ENCODE data around the gene CDK11A.
"Not testable (repeated sequence)": the region's sequence is repeated elsewhere in the genome, so short reads cannot be mapped to it uniquely, and the experiment has no call there.

Gene CDK11A

DNA sequence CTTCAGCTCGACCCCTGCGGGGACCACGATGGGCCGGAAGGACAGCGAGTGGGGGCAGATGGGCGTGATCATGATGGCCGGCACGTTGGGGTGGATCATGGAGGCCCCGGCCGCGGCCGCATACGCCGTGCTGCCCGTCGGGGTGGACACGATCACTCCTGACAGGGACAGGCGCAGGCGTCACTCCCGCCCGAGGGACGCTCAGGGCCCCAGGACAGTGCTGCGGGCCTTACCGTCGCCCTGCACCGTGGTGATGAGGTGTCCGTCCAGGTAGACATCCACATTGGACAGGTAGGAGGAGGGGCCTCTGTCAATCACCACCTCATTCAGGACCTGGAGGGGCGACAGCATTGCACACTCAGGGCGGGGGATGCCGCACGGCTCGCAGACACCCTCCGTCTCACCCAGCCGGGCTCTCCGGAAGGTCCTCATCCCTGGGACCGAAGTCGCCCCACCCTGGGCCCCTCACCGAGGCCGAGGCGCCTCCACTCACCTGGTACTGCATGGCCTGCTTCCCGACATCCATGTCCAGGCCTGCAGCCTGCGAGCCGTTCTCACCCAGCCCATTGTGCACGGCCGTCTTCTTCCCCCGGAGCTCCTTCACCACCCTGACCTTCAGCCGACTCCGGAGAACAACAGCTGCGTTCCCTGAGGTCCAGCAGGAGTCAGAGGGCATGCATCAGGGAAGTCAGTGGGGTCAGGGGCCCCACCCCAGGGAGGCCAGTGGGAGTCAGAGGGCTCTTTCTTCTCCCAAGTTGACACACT, 30.1 kb upstream of the CDK11A start:
- DNase-seq = no peak

DNA sequence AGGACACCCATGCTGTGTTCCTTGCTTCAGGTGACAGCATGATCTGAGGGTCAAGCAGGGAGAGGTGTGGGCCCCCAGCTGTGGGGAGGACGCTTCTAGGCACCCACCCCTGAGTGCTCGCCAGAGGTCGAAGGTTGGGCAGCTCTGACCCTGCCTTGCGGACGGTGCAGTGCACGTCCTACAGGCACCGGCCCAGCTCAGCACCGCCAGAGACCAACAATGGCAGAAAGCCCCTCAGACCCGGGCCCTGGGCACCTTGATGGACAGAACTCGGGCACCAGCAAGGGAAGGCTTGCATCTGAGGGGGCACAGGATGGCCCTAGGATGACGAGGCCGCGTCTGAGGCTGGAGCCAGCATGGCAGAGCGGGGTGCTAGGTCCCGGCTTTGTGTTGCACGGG, 29.4 kb upstream of the CDK11A start:
- no peak for DNase-seq

DNA sequence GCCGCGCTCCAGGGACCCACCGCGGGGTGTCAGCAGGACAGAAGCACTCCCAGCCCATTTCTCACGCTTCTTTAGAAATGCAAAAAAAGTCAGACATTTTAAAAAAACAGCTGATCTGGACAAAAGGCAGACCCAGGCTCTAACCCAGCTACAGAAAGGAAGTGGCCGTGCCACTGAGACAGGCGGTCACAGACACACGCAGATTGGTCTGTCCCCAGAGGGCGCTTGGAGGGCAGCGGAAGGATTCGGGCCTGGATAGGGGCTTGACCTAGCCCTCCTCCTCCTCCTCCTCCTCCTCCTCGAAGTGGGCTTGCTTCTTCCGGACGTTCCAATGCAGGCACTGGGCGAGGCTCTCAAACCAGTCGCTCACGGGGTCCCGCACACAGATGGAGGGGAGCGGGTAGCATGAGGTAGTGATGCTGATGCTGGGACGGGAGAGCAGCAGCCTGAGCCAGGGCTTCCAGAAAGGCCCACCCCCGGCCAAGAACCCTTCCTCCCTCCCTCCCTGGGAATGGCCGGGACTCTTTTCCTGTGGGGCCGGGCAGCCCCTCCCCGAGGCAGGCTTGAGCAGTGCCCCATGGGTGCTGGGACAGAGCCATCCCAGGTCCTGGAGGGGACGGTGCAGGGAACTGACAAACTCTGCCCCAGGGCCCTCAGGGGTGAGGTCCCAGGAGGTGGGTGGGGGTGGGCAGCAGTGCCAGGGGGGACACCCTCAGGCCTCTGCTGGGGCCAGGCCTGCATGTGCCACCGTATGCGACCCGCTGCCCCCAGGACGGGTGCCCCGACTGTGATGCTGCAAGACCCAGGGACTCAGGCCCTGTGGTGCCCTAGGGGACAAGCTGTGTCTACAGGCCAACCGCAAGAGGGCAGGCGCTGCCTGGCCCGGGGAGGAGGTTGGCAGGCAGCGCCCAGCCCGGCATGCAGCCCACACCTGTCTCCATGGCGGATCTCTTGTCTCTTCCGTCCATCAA, 28.8 kb upstream of the CDK11A start:
- no peak for DNase-seq

DNA sequence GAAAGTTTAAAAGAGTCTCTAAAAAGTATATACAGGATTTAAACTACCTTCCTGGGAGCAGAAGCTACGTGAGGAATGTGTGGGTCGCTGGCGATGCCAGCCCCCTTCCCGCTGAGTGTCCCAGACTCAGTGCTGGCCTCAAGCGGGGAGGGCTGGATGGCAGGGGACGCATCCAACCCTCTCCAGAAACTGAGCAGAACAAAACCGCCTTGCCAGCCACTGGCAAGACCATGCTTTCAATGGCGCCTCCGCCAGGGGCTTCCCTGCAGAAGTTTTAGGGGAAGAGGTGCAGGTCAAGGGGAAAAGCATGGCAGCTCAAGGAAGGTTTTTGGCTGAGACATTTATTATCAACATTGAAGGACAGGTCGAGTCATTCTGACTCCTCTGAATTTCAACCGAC, 28.0 kb upstream of the CDK11A start:
- no peak for DNase-seq

DNA sequence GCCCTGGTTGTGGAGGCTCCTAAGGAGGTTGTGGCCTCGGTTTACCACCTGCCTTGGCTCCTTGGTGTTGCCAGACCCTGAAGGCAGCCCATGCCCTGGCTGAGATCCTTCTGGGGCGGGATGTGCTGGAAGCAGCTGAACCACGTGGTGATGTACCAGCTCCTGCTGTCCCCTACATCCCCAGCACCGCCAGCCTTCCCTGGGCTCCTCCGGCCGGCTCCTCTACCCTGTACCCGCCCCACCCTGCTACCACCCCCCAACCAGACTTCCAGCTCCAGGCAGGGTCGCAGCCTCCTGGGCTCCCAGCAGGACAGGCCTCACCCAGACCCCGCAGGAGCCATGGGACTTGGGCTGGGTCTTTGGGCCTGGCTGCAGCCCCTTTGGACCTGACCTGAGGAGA, 25.8 kb upstream of the CDK11A start:
- not testable (repeated sequence) for DNase-seq

DNA sequence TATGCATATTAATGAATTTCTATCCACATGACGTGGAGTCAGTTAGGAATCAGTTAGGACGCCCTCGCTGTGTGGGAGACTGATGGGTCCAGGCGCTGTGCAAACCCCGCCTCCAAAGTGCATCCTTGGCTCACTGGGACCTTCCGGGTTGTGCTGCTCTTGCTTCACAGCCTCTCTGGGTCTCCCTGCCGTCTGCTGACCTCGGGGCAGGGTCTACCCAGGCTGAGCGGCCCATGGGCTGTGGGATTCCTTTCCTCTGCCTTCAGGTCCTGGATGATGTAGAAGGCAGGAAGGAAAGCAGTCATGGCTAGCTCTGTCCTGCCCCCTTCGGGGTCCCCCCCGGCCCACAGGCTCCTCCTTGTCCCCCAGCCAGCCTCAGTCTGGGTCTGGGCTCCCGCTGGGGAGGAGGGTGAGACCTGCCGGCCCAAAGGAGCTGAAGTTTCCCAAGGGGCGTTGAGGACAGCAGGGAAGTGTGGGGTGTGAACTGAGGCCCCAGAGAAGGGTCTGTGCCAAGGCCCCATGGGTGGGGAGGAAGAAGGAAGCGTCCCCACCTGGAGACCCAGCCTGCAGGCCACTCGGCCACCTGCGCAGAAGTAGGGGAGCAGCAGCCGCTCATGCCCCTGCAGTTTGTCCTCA, 24.6 kb upstream of the CDK11A start:
- no peak for DNase-seq

DNA sequence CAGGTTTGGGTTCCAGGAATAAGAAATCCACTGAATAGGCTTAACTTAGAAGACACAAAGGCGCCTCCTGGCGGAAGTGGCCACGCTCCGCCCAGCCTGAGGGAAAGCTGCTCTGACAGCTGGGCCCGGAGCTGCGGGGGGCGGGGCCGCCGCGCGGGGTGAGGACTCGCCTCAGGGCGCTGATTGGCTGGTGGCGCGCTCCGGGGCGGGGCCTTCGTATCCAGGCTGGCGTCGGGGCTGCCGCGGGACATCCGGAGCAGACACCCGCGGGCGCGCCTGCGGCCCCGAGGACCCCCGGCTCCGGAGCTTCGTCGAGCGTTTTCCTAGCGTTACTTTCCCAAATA, 22.4 kb upstream of the CDK11A start:
- DNase-seq = not testable (repeated sequence)

DNA sequence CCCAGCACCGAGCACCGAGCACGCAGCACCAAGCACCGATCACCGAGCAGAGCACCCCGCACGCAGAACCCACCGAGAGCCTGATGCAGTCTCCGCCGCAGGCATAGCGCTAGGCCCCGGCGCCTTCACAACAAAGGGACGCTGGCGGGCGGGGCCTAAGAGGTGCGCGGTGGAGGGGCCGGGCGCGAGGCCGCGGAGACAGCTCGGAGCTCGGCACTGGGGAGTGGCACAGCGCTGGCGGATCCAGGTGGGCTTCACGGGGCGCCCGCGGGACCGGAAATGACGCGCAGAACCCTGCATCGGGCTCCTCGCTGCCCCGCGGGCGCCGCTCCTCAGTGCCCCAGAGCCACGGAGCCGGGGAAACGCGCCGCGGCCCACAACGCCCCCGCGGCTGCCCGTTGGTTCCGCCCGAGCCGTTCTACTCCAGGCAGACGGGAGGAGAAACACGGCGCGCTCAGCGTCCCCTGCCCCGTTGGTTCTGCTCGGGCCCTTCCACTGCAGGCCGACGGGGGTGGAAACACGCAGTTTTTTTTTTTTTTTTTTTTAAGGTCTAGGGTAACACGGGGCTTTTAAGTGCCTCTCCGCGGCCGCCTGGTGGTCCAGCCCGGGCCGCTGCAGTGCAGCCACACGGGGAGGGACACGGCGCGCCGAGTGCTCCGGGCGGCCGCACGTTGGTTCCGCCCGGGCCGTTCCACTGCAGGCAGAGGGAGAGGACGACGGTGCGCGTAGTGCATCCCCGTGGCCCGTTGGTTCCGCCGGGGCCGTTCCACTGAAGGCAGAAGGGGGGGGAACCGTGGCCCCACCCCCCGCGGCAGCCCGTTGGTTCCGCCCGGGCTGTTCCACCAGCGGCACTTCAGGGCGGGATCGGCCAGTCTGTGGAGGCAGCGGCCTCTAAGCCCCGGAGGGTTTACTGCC, 21.8 kb upstream of the CDK11A start:
- DNase-seq = peak; percentile 74 to 95 (median 90)

DNA sequence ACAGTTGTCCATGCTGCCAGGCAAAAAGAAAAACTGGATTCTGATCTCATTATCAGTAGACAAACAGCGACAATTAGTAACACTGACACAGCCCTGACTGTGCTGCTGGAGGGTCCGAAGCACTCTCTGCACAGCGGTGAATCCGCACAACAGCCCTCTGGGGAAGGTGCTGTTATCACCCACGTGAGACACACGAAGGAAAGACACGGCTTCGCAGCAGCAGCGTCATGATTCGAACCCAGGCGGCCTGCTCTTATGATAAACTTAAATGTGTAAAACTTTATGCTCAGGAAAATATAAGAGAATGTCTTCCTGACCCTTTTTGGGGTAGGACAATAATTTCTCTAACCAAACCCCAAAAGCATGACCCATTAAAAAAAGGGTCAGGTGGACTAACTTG, 18.4 kb upstream of the CDK11A start:
- not testable (repeated sequence) for DNase-seq

DNA sequence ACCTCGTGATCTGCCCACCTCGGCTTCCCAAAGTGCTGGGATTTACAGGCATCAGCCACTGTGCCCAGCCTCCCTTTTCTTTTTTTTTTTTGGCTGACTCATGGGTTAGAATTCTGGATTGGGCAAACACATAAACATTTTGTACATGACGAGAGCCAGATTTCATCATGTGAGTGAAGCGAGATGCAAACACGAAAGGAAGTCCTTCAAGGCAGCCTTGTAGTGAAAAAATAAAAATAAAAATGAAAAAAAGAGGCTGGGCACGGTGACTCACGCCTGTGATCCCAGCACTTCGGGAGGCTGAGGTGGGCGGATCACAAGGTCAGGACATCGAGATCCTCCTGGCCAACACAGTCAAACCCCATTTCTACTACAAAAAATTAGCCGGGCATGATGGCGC, 16.9 kb upstream of the CDK11A start:
- DNase-seq = not testable (repeated sequence)

DNA sequence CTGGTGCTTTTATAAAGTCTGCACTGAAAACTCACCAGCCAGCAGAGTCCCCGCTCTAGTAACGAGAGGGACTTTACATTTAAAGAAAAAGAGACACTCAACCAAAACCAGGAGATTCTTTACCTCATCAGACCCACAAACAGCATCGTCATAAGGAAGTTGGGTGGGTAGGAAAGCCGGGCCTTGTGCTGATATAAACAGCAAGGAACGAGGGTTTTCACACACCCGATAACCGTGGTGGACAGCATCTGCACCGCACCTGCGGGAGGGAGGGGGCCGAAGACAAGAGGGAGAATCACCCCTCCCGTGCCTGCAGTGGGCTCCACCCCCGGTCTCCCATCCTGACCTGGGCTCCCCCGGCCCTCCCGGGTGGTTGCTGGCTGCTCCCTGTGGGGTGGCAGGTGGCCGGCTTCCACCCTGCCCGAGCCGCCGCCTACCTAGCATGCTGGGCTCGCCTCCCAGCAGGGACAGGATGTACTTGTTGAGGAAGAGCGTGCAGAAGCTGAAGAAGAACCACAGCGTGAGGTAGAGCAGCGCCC, 14.7 kb upstream of the CDK11A start:
- DNase-seq = not testable (repeated sequence)

DNA sequence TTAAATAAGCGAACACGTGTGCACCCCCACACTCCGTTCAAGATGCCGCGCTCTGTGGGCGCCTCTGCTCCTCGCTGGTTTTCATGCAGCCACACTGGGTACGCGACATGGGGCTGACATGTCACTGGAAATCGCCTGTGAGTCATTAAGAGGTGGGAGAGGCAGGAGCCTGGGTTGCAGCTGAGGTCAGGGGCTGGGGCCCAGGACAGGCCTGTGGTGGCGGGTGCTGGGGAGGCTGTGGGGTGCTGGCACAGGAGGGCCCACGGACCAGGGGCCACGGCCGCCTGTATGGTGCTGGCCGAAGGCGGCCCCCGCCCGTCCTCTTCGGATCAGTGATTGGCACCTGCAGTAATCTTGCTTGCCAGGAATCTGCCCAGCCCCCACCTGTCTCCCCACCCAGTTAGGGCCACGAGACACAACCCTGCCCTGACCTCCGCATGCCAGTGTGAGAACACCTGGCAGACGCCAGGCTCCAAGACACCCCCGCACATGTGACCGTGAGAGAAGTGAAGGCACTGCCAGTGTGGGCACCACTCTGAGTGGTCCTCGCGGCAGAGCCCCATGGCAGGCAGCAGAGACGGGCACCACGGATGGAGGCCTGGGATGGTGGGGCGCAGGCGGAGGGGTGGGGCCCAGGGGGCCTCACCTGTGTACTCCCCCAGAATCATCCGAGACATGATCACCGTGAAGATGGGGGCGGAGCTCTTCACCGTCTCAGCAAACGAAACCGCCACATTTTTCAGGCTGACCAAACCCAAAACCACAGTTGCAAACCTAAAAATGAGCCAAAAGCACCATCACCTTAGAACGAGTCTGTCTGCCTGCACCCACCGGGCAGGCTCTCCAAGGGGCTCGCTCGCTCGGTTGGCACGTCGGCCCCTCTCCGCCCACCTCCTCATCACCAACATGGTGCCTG, 13.8 kb upstream of the CDK11A start:
- DNase-seq = not testable (repeated sequence)

DNA sequence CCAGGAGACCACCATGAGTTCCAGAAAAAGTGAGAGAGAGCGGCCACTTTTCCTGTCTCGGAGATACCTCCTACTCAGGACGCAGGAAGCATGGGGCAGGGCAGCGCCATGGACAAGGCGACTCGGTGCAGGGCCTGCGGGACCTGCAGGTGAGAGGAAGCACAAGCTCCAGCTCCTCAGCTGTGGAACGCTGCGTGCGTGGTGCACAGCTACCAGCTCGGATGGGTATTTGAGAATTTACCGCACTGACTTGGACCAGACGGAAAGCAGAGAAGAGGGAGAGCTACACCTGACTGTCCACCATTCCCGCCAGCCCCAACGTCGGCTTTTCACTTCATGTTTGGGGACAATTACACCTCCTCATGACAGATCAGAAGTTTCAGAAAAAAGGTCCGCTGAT, 8.2 kb upstream of the CDK11A start:
- DNase-seq = no peak

DNA sequence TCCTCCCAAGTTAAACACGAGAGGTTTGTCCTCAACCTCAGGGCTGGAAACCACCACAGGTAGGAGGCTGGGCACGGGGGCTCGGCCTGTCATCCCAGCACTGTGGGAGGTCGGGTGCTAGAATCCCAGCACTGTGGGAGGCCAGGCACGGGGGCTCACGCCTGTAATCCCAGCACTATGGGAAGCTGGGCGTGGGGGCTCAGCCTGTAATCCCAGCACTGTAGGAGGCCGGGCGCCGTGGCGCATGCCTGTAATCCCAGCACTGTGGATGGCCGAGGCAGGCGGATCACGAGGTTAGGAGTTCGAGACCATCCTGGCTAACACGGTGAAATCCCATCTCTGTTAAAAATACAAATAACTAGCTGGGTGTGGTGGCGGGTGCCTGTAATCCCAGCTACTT, 6.7 kb upstream of the CDK11A start:
- DNase-seq = no peak

DNA sequence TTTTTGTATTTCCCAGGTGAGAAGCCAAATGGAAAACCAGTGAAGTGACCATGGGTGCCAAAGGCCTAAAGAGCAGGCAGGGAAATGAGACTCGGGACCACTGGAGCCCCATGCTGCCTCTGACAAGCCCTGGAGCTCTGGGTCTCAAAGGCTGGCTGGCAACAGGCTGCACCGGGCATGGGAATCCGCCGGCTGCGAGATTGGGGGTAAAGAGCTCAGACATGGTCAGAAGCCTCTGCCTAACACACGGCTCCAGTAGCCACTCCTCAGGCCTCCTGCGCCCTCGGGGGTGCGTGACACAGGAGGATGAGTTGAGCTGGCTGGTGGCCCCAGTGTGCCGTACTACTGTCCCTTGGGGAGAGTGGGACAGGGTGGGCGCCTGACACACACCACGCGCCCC, 6.1 kb upstream of the CDK11A start:
- DNase-seq = not testable (repeated sequence)

DNA sequence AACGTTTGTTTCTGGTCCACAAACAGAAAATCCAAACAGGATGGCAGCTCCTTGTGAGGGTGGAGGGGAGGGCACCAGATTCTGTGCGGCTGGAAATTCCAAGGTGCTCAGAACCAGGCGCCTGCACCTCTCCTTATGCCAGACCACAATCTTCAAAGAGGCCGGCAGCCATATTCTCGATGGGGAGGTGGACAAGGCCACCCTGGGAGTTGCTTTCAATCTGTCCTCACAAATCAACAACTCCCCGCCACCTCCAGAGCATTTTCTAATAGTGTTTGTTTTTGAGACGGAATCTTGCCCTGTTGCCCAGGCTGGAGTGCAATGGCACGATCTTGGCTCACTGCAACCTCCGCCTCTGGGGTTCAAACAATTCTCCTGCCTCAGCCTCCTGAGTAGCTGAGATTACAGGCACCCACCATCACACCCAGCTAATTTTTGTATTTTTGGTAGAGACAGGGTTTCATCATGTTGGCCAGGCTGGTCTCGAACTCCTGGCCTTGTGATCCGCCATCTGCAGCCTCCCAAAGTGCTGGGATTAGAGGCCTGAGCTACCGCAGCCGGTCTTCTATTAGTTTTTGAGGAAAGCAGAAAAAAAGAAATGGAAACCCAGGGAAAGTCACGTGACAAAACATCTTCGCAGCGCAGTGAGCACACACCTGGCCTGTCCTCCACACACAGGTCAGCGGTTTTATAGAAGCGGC, 5.1 kb upstream of the CDK11A start:
- DNase-seq = not testable (repeated sequence)

DNA sequence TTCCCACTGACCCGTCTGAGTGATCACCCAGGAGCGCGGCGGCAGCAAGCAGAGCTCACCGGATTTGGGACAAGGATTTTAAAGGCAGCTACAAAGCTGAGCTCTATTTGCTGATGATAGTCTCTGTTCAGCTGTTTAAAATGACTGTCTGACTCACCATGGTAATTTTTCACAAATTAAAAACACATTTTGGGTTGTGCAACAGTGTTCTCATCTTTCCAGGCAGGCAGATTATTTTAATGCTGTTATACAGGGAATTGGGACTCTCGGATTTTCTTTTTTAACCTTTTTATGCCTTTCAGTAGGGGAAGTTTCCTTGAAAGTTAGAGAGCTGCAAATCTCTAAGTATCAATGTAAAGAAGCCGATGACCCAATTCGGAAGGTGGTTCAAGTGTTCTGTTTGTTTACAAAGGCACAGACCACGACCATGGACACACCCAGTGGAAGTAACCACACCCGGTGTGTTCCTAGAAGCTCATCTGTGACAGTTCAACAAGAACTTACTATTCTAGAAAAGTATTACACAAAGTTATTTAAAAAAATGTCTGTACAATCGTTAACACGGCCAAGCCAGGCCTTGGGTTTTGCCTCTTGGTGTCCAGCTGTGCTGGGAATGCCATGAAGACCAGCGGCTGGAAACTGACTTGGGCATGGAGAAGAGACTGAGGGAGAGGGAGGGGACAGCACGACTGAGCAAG, 4.3 kb upstream of the CDK11A start:
- DNase-seq = peak in 3 of 6 experiments; percentile 5 to 48 (median 25)

DNA sequence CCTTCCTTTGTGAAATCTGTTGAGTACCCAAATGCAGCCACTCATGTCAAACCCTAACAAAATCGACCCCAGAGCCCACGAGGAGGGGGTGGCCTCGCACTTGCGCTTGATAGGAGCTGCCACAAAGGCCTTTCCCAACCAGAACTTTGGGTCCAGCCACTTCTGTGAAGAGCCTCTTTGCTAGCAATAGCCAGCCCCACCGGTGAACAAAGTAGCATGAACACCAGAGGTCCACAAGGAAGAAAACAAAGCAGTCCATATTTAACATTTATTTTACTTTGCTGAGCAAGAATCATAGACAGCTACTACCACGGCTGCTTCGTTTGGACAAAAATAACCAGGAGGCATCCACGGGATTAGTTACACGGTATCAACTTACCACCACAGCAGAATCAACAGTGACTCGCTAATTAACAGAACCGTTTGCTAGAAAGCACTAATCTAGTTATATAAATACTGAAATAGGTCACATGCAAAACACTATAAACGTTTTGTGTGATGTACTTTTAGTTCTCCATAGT, 3.0 kb upstream of the CDK11A start:
- DNase-seq = not testable (repeated sequence)

DNA sequence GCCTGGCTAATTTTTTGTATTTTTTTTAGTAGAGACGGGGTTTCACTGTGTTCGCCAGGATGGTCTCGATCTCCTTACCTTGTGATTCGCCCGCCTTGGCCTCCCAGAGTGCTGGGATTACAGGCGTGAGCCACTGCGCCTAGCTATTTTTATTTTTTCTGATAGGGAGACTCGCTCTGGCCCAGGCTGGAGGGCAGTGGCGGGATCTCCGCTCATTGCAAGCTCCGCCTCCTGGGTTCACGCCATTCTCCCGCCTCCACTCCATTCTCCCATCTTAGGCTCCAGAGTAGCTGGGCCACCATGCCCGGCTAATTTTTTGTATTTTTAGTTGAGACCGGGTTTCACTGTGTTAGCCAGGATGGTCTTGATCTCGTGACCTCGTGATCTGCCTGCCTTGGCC, 1.9 kb upstream of the CDK11A start:
- not testable (repeated sequence) for DNase-seq

All from stimulated activated naive CD4-positive, alpha-beta T cell (primary cell).